ENCODE measurements around the gene TMEM220.
A peak's percentile ranks its signal among the peaks of the same experiment; 100 is the strongest.

Gene TMEM220

GRCh38 chr17:10775058-10775457 is 45.2 kb upstream of the TMEM220 start:
- Histone ChIP-seq H3K9me3 (ENCODE audit: control extremely low read depth in 1 of 5, control insufficient read depth in 4 of 5, insufficient read depth in 2 of 5, low read depth in 1 of 5, low read length in 4 of 5) (peaks cover 0 to 8% (median 3%) of the 10 kb centered on the region in 5 experiments), H3K27me3 (replicated peaks in 2 of 5; ENCODE audit: control insufficient read depth in 4 of 5, insufficient read depth in 5 of 5, low read length in 4 of 5) (no peaks in the 10 kb centered on the region), H3K27ac (ENCODE audit: insufficient read depth in 1 of 2, low read depth in 1 of 2, low read length in 2 of 2, poor library complexity in 1 of 2, severe bottlenecking in 2 of 2) (no peak overlapping the region), H3K4me1 (ENCODE audit: control extremely low read depth in 1 of 4, control insufficient read depth in 4 of 4, insufficient read depth in 4 of 4, low read length in 3 of 4) (peaks cover 0 to 5% (median 0%) of the 10 kb centered on the region in 4 experiments), H3K36me3 (ENCODE audit: control insufficient read depth in 4 of 4, insufficient read depth in 4 of 4, low read length in 3 of 4) (no peaks in the 10 kb centered on the region), H3K4me3 (ENCODE audit: control insufficient read depth in 1 of 7, extremely low read depth in 1 of 7, insufficient read depth in 4 of 7, low read depth in 2 of 7, low read length in 6 of 7) (no peak overlapping the region)
- WGBS (ENCODE audit: insufficient coverage): 95% methylated on average over 4 of the region's 4 CpGs
- CTCF ChIA-PET: interaction anchor here (0.8 kb wide), 1 partner anchor 38 kb away, joined by 3 read pairs; no protein-coding TSS in a partner anchor
- POLR2A ChIA-PET: no interaction called here
- DNase-seq: no peak

DNA sequence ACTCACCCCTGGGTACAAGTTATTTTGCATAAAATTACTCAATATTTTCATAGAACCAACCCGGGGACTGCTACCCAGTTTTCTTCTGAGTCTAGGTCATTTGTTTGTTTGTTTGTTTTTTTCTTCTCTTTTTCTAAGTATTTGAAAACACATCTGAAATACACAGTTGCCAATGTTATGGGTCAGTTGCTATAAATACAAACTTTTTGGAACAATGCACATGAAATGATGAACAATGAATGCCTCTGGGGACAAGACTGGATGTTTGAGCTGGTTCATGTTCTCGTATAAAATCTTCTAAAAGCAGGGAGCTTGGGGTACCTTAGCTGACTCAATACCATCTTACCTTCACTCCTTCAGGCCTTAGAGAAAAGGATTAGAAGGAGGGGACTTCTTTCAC is 43.6 kb upstream of the TMEM220 start:
- H3K9me3 ChIP-seq (ENCODE audit: control extremely low read depth in 1 of 5, control insufficient read depth in 4 of 5, insufficient read depth in 2 of 5, low read depth in 1 of 5, low read length in 4 of 5): peaks cover 0 to 5% (median 3%) of the 10 kb centered on the region in 5 experiments
- H3K4me1 ChIP-seq (ENCODE audit: control extremely low read depth in 1 of 4, control insufficient read depth in 4 of 4, insufficient read depth in 4 of 4, low read length in 3 of 4): peaks cover 0 to 5% (median 0%) of the 10 kb centered on the region in 4 experiments
- no CpG with 5 or more reads among the region's 2 CpGs for WGBS (ENCODE audit: insufficient coverage)
- DNase-seq: no peak
- no peaks in the 10 kb centered on the region for H3K27me3 ChIP-seq (replicated peaks in 2 of 5; ENCODE audit: control insufficient read depth in 4 of 5, insufficient read depth in 5 of 5, low read length in 4 of 5)
- CTCF ChIA-PET: interaction anchor here (1.4 to 2.5 kb wide), 3 partner anchors 13 to 71 kb away, joined by 3 to 16 read pairs (median 10); no protein-coding TSS in a partner anchor
- POLR2A ChIA-PET: no interaction called here
- no peak overlapping the region for H3K4me3 ChIP-seq (ENCODE audit: control insufficient read depth in 1 of 7, extremely low read depth in 1 of 7, insufficient read depth in 4 of 7, low read depth in 2 of 7, low read length in 6 of 7)
- no peak overlapping the region for H3K27ac ChIP-seq (ENCODE audit: insufficient read depth in 1 of 2, low read depth in 1 of 2, low read length in 2 of 2, poor library complexity in 1 of 2, severe bottlenecking in 2 of 2)
- H3K36me3 ChIP-seq (ENCODE audit: control insufficient read depth in 4 of 4, insufficient read depth in 4 of 4, low read length in 3 of 4): peaks cover 0 to 2% (median 0%) of the 10 kb centered on the region in 4 experiments

- 40% methylated on average over 6 of the region's 9 CpGs for WGBS (ENCODE audit: insufficient coverage)
- no peak overlapping the region for H3K27ac ChIP-seq (ENCODE audit: insufficient read depth in 1 of 2, low read depth in 1 of 2, low read length in 2 of 2, poor library complexity in 1 of 2, severe bottlenecking in 2 of 2)
- POLR2A ChIA-PET: no interaction called here
- H3K36me3 ChIP-seq (ENCODE audit: control insufficient read depth in 4 of 4, insufficient read depth in 4 of 4, low read length in 3 of 4): peaks cover 0 to 4% (median 0%) of the 10 kb centered on the region in 4 experiments
- CTCF ChIA-PET: interaction anchor here (1.4 to 2.5 kb wide), 7 partner anchors 13 to 78 kb away, joined by 3 to 16 read pairs (median 5); no protein-coding TSS in a partner anchor
- DNase-seq: peak; percentile 49 to 64 (median 50)
- H3K9me3 ChIP-seq (ENCODE audit: control extremely low read depth in 1 of 5, control insufficient read depth in 4 of 5, insufficient read depth in 2 of 5, low read depth in 1 of 5, low read length in 4 of 5): peaks cover 0 to 5% (median 3%) of the 10 kb centered on the region in 5 experiments
- H3K27me3 ChIP-seq (replicated peaks in 2 of 5; ENCODE audit: control insufficient read depth in 4 of 5, insufficient read depth in 5 of 5, low read length in 4 of 5): no peaks in the 10 kb centered on the region
- peaks cover 0 to 5% (median 0%) of the 10 kb centered on the region in 4 experiments for H3K4me1 ChIP-seq (ENCODE audit: control extremely low read depth in 1 of 4, control insufficient read depth in 4 of 4, insufficient read depth in 4 of 4, low read length in 3 of 4)
- no peak overlapping the region for H3K4me3 ChIP-seq (ENCODE audit: control insufficient read depth in 1 of 7, extremely low read depth in 1 of 7, insufficient read depth in 4 of 7, low read depth in 2 of 7, low read length in 6 of 7)
These were observed 42.9 kb upstream of the TMEM220 start for GRCh38 chr17:10772425-10773380.

- Histone ChIP-seq H3K4me3 (ENCODE audit: control insufficient read depth in 1 of 7, extremely low read depth in 1 of 7, insufficient read depth in 4 of 7, low read depth in 2 of 7, low read length in 6 of 7) (no peak overlapping the region), H3K4me1 (ENCODE audit: control extremely low read depth in 1 of 4, control insufficient read depth in 4 of 4, insufficient read depth in 4 of 4, low read length in 3 of 4) (peaks cover 0 to under 1% (median 0%) of the 10 kb centered on the region in 4 experiments), H3K27me3 (replicated peaks in 2 of 5; ENCODE audit: control insufficient read depth in 4 of 5, insufficient read depth in 5 of 5, low read length in 4 of 5) (no peaks in the 10 kb centered on the region), H3K27ac (ENCODE audit: insufficient read depth in 1 of 2, low read depth in 1 of 2, low read length in 2 of 2, poor library complexity in 1 of 2, severe bottlenecking in 2 of 2) (no peak overlapping the region), H3K36me3 (ENCODE audit: control insufficient read depth in 4 of 4, insufficient read depth in 4 of 4, low read length in 3 of 4) (peaks cover 0 to 13% (median 0%) of the 10 kb centered on the region in 4 experiments), H3K9me3 (ENCODE audit: control extremely low read depth in 1 of 5, control insufficient read depth in 4 of 5, insufficient read depth in 2 of 5, low read depth in 1 of 5, low read length in 4 of 5) (peaks cover 0 to 5% (median 3%) of the 10 kb centered on the region in 5 experiments)
- no peak for DNase-seq
- no CpG with 5 or more reads among the region's 2 CpGs for WGBS (ENCODE audit: insufficient coverage)
- CTCF ChIA-PET: interaction anchor here (0.8 to 1.5 kb wide), 2 partner anchors 74 to 80 kb away, joined by 3 read pairs; no protein-coding TSS in a partner anchor
- POLR2A ChIA-PET: no interaction called here
These were observed 41.3 kb upstream of the TMEM220 start for GRCh38 chr17:10771148-10771547.

DNA sequence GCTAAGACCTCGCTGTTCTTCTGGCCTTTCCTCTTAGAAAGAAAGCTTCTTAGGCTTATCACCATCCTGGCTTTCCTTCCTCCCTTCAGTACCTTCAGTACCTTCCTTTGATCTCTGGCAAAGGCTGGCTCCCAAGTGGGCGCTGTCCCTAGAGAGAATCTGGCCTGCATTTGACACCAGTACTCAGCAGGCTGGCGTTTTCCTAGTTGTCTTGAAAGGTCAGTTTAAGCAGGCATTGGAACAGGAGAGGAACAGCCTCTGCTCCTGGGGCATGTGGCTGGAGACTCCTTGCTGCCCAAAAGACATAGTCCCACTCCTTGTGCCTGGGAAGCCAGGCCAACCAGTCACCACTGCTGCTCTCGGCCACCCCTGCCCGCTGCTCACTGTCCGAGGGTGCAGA is 40.0 kb upstream of the TMEM220 start:
- Histone ChIP-seq H3K4me3 (ENCODE audit: control insufficient read depth in 1 of 7, extremely low read depth in 1 of 7, insufficient read depth in 4 of 7, low read depth in 2 of 7, low read length in 6 of 7) (no peak overlapping the region), H3K4me1 (ENCODE audit: control extremely low read depth in 1 of 4, control insufficient read depth in 4 of 4, insufficient read depth in 4 of 4, low read length in 3 of 4) (no peaks in the 10 kb centered on the region), H3K9me3 (ENCODE audit: control extremely low read depth in 1 of 5, control insufficient read depth in 4 of 5, insufficient read depth in 2 of 5, low read depth in 1 of 5, low read length in 4 of 5) (peaks cover 0 to 5% (median 3%) of the 10 kb centered on the region in 5 experiments), H3K27ac (ENCODE audit: insufficient read depth in 1 of 2, low read depth in 1 of 2, low read length in 2 of 2, poor library complexity in 1 of 2, severe bottlenecking in 2 of 2) (no peak overlapping the region), H3K36me3 (ENCODE audit: control insufficient read depth in 4 of 4, insufficient read depth in 4 of 4, low read length in 3 of 4) (peaks cover 0 to 14% (median 0%) of the 10 kb centered on the region in 4 experiments), H3K27me3 (replicated peaks in 2 of 5; ENCODE audit: control insufficient read depth in 4 of 5, insufficient read depth in 5 of 5, low read length in 4 of 5) (no peaks in the 10 kb centered on the region)
- 88% methylated on average over 6 of the region's 6 CpGs for WGBS (ENCODE audit: insufficient coverage)
- ChIA-PET POLR2A (no interaction called here), CTCF (interaction anchor here (1.2 kb wide), 1 partner anchor 75 kb away, joined by 5 read pairs; no protein-coding TSS in a partner anchor)
- no peak for DNase-seq

DNA sequence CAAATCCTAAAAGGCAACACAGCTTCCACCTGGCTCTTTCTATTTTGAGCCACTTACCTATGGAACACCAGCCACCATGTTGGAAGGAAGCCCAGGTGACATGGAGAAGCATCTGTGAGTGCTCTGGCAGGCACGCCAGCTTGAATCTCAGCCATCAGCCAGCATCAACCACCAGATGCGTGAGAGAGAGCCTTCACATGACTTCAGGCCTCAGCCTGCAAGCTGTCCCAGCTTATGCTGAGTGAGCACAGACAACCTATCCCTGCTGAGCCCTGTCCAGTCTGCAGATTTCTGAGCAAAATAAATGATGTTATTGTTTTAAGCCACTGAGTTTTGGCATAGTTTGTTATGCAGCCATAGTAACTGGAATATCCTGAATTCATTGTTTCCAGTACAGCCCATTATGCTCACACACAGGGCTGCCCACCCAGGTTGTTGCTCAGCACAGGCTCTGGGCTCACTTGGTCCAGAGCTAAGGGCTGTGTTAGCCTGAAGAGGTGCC is 39.0 kb upstream of the TMEM220 start:
- no peaks in the 10 kb centered on the region for H3K27me3 ChIP-seq (replicated peaks in 2 of 5; ENCODE audit: control insufficient read depth in 4 of 5, insufficient read depth in 5 of 5, low read length in 4 of 5)
- ChIA-PET POLR2A (no interaction called here), CTCF (interaction anchor here (1.2 kb wide), 1 partner anchor 76 kb away, joined by 5 read pairs; no protein-coding TSS in a partner anchor)
- peaks cover 0 to 14% (median 0%) of the 10 kb centered on the region in 4 experiments for H3K36me3 ChIP-seq (ENCODE audit: control insufficient read depth in 4 of 4, insufficient read depth in 4 of 4, low read length in 3 of 4)
- no peak overlapping the region for H3K27ac ChIP-seq (ENCODE audit: insufficient read depth in 1 of 2, low read depth in 1 of 2, low read length in 2 of 2, poor library complexity in 1 of 2, severe bottlenecking in 2 of 2)
- WGBS (ENCODE audit: insufficient coverage): 100% methylated on average over 2 of the region's 2 CpGs
- DNase-seq: no peak
- H3K9me3 ChIP-seq (ENCODE audit: control extremely low read depth in 1 of 5, control insufficient read depth in 4 of 5, insufficient read depth in 2 of 5, low read depth in 1 of 5, low read length in 4 of 5): peaks cover 0 to 5% (median 3%) of the 10 kb centered on the region in 5 experiments
- H3K4me1 ChIP-seq (ENCODE audit: control extremely low read depth in 1 of 4, control insufficient read depth in 4 of 4, insufficient read depth in 4 of 4, low read length in 3 of 4): no peaks in the 10 kb centered on the region
- no peak overlapping the region for H3K4me3 ChIP-seq (ENCODE audit: control insufficient read depth in 1 of 7, extremely low read depth in 1 of 7, insufficient read depth in 4 of 7, low read depth in 2 of 7, low read length in 6 of 7)

Data from common myeloid progenitor, CD34-positive (primary cell).